Measurements from ENCODE around the gene CD300LB. TPM values are rescaled to one million over a fixed set of nuclear protein-coding genes. Genes with fewer than 3 reads are reported as not detected.

CD300LB gene
- total and polyA plus RNA-seq, 10 of the 15 experiments (the other 5 are each of a cell fraction or from before 2014, with no cell fraction given): 0.08 to 0.57 (median 0.25) TPM; not detected in 4

DNA sequence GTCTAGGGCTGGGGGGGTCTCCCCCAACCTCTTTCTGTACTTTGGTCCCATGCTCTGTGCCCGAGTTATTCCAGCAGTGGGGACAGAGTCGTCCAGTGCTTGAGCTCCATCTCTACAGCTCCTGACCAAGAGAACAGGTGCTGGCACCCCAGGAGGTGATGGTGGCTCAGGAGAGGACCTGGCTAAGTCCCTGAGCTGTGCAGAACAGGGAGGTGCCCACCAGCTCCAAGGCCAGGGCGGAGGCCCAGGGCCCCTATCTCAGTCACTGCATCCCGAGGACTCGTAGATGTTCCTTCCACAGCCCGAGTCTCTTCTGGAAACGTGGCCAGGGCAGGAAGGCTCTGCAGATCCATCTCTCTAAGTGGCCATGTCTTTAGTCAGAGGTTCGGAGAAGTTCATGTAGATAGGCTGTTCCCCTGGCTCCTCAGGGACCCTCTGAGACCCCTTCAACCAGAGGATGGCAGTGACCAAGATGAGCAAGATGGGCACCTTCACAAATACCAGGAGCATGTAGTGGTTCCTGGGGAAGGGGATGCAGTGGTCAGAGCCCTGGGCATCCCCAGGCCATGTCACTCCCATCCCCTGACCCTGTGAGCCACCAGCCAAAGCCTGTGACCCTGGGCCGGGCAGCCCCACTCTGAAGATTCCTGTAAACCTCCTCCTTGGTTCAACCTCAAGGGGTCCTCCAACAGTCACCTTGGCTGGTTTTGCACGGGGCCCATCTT, 8.7 kb downstream of the CD300LB start (continued):
- TF ChIP-seq, protein P1, sequence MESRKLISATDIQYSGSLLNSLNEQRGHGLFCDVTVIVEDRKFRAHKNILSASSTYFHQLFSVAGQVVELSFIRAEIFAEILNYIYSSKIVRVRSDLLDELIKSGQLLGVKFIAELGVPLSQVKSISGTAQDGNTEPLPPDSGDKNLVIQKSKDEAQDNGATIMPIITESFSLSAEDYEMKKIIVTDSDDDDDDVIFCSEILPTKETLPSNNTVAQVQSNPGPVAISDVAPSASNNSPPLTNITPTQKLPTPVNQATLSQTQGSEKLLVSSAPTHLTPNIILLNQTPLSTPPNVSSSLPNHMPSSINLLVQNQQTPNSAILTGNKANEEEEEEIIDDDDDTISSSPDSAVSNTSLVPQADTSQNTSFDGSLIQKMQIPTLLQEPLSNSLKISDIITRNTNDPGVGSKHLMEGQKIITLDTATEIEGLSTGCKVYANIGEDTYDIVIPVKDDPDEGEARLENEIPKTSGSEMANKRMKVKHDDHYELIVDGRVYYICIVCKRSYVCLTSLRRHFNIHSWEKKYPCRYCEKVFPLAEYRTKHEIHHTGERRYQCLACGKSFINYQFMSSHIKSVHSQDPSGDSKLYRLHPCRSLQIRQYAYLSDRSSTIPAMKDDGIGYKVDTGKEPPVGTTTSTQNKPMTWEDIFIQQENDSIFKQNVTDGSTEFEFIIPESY (IDR thresholded peaks at IDR 0.05): no peak
- TF ChIP-seq, protein P2, sequence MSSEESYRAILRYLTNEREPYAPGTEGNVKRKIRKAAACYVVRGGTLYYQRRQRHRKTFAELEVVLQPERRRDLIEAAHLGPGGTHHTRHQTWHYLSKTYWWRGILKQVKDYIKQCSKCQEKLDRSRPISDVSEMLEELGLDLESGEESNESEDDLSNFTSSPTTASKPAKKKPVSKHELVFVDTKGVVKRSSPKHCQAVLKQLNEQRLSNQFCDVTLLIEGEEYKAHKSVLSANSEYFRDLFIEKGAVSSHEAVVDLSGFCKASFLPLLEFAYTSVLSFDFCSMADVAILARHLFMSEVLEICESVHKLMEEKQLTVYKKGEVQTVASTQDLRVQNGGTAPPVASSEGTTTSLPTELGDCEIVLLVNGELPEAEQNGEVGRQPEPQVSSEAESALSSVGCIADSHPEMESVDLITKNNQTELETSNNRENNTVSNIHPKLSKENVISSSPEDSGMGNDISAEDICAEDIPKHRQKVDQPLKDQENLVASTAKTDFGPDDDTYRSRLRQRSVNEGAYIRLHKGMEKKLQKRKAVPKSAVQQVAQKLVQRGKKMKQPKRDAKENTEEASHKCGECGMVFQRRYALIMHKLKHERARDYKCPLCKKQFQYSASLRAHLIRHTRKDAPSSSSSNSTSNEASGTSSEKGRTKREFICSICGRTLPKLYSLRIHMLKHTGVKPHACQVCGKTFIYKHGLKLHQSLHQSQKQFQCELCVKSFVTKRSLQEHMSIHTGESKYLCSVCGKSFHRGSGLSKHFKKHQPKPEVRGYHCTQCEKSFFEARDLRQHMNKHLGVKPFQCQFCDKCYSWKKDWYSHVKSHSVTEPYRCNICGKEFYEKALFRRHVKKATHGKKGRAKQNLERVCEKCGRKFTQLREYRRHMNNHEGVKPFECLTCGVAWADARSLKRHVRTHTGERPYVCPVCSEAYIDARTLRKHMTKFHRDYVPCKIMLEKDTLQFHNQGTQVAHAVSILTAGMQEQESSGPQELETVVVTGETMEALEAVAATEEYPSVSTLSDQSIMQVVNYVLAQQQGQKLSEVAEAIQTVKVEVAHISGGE (CRISPR knock-in tag; IDR thresholded peaks at IDR 0.05): no peak
- TF ChIP-seq ESRRA (IDR thresholded peaks at IDR 0.05; ENCODE audit: low read length) (no peak), HDAC6 (IDR thresholded peaks at IDR 0.05; ENCODE audit: unreplicated experiment) (no peak), SMAD5 (IDR thresholded peaks at IDR 0.05; ENCODE audit: low read depth) (no peak), STAT3 (IDR thresholded peaks at IDR 0.05; ENCODE audit: low read depth, low read length) (no peak), IRF4 (IDR thresholded peaks at IDR 0.05; ENCODE audit: low read depth, low read length) (no peak)
- TF ChIP-seq, protein P3, sequence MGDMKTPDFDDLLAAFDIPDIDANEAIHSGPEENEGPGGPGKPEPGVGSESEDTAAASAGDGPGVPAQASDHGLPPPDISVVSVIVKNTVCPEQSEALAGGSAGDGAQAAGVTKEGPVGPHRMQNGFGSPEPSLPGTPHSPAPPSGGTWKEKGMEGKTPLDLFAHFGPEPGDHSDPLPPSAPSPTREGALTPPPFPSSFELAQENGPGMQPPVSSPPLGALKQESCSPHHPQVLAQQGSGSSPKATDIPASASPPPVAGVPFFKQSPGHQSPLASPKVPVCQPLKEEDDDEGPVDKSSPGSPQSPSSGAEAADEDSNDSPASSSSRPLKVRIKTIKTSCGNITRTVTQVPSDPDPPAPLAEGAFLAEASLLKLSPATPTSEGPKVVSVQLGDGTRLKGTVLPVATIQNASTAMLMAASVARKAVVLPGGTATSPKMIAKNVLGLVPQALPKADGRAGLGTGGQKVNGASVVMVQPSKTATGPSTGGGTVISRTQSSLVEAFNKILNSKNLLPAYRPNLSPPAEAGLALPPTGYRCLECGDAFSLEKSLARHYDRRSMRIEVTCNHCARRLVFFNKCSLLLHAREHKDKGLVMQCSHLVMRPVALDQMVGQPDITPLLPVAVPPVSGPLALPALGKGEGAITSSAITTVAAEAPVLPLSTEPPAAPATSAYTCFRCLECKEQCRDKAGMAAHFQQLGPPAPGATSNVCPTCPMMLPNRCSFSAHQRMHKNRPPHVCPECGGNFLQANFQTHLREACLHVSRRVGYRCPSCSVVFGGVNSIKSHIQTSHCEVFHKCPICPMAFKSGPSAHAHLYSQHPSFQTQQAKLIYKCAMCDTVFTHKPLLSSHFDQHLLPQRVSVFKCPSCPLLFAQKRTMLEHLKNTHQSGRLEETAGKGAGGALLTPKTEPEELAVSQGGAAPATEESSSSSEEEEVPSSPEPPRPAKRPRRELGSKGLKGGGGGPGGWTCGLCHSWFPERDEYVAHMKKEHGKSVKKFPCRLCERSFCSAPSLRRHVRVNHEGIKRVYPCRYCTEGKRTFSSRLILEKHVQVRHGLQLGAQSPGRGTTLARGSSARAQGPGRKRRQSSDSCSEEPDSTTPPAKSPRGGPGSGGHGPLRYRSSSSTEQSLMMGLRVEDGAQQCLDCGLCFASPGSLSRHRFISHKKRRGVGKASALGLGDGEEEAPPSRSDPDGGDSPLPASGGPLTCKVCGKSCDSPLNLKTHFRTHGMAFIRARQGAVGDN (IDR thresholded peaks at IDR 0.05): no peak

Data from GM12878 (cell line).